Large intestine (tissue), 3 donors: Measurements from ENCODE around the gene FHOD3. TPM values are rescaled to one million over a fixed set of nuclear protein-coding genes. Genes with fewer than 3 reads are reported as not detected.

Experiments used
- DNase-seq, 2 donors: peaks; one replicate each; pipeline versions ENCODE4 v3.0.0 to v3.0.0-alpha.2; 2013
- H3K27ac ChIP-seq: one replicate; pipeline ENCODE4 v1.5.1; 2013; ENCODE audit warnings: low read length
- H3K27me3 ChIP-seq: 2 replicates; pipeline ENCODE4 v1.6.1; 2013; ENCODE audit warnings: low read length; ENCODE audit not compliant: control insufficient read depth, insufficient read depth
- H3K36me3 ChIP-seq: 2 replicates; pipeline ENCODE4 v1.6.1; 2013; ENCODE audit warnings: low read length; ENCODE audit not compliant: control insufficient read depth, insufficient read depth
- H3K4me1 ChIP-seq: one replicate; pipeline ENCODE4 v1.6.1; 2013; ENCODE audit warnings: low read length; ENCODE audit not compliant: control insufficient read depth, insufficient read depth
- H3K4me3 ChIP-seq: one replicate; pipeline ENCODE4 v1.5.1; 2013; ENCODE audit warnings: low read length
- H3K9me3 ChIP-seq: one replicate; pipeline ENCODE4 v1.6.1; 2013; ENCODE audit warnings: mild to moderate bottlenecking, low read depth, low read length, moderate library complexity; ENCODE audit not compliant: control insufficient read depth
- WGBS: methylation state at CpG from one replicate; pipeline ENCODE4 v1.1.5; 2013; ENCODE audit warnings: low lambda C conversion rate; ENCODE audit not compliant: insufficient coverage; 5-methylcytosine and 5-hydroxymethylcytosine counted together
- polyA plus RNA-seq: library from polyadenylated mRNA; unstranded; fragments of 120-200 nt; gene quantifications from one replicate; pipeline ENCODE4 v1.2.1, GENCODE V29; 2013

FHOD3 gene
- polyA plus RNA-seq, 1 donor = 10.5 TPM

DNA sequence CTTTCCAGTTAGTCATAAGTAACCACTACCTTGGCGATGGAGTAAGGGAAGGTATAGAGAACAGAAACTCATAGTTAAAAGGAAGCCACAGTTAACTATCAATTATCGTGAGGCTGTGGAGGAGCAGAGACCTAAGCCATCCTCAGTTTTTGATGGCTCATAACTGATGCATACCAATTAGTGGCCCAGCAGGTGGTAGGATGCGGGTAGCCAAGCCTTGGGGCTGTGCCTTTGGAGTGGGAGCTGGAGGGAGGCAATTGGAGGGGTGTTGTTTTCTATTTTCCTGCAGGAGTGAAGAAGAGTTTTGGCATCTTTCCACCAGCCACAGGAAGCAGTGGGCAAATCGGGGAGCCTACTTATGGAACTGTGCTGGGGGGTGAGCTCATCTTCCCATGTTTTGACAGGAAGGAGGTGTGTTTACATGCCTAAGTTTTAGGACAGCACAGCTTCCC lies 336.5 kb downstream of the FHOD3 start:
- Histone ChIP-seq H3K27ac (no peak overlapping the region), H3K36me3 (no peaks in the 10 kb centered on the region), H3K9me3 (no peaks in the 10 kb centered on the region), H3K4me3 (no peak overlapping the region), H3K27me3 (peaks cover 3% of the 10 kb centered on the region), H3K4me1 (no peaks in the 10 kb centered on the region)
- no peak for DNase-seq
- WGBS = no CpG with 5 or more reads among the region's 4 CpGs

DNA sequence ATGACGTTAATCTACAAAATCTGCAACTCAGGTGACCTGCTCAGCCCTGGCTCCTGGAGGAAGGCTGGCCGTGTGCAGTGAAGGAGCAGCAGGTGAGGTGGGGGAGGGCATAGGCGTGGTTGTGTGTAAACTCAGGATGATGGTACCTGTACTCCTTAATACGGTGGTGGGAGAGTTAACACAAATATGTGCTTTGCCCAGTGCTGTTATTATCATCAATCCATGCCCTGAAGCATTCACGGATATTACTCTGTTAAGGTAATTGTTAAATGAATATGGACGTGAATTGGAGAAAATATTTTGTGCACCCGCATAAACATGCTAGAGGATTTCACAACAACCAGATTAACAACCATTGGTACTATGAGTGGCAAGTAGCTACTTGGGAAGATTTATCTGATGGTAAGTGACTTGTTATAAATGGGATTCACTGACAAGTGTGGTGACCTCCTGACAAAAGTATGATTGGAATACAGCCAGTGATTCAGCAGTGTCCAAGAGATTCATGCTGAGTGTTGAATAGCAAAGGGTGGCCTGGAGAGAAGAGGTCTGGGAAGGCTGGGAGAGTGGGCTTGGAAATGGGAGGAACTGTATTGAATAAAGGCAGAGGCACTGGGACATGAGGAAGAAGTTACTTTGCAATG lies 337.2 kb downstream of the FHOD3 start:
- no peak overlapping the region for H3K27ac ChIP-seq
- no peak for DNase-seq
- WGBS = no CpG with 5 or more reads among the region's 7 CpGs
- H3K4me1 ChIP-seq = no peaks in the 10 kb centered on the region
- no peaks in the 10 kb centered on the region for H3K9me3 ChIP-seq
- no peak overlapping the region for H3K4me3 ChIP-seq
- no peaks in the 10 kb centered on the region for H3K36me3 ChIP-seq
- H3K27me3 ChIP-seq = peaks cover 3% of the 10 kb centered on the region

DNA sequence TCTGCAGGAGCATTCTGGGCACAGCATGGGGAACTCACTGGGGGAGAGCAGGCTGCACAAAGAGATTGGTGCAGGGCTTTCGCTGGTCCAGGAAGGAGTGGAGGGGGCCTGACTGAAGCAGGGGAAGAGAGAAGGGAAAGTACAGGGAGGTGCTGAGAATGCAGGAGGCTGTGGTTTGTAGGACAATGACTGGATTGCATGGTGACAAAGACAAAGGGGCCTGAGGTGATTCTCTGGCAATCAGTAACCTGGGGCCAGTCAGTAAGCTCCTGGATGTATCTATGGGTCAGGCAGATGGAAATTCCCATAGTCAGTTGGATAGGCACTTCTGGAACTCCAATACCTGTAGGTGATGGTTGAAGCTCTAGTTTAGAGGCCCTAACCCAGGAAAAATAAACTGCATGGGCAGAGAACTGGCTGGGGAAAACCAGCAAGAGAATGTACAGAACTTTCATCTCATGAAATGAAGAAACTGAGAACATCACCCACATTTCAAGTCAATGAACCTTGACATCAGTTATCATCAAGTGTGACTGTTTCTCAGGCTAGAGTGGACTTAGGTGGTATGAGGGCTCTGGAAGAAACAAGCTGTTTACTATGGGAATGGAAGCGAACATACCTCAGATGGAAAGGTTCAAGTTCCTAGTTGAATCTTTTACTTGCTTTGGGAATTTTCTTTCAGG lies 338.0 kb downstream of the FHOD3 start:
- no CpG with 5 or more reads among the region's 2 CpGs for WGBS
- no peak overlapping the region for H3K4me3 ChIP-seq
- H3K9me3 ChIP-seq = no peaks in the 10 kb centered on the region
- H3K27me3 ChIP-seq = peaks cover 3% of the 10 kb centered on the region
- no peaks in the 10 kb centered on the region for H3K4me1 ChIP-seq
- H3K27ac ChIP-seq = no peak overlapping the region
- no peak for DNase-seq
- no peaks in the 10 kb centered on the region for H3K36me3 ChIP-seq

DNA sequence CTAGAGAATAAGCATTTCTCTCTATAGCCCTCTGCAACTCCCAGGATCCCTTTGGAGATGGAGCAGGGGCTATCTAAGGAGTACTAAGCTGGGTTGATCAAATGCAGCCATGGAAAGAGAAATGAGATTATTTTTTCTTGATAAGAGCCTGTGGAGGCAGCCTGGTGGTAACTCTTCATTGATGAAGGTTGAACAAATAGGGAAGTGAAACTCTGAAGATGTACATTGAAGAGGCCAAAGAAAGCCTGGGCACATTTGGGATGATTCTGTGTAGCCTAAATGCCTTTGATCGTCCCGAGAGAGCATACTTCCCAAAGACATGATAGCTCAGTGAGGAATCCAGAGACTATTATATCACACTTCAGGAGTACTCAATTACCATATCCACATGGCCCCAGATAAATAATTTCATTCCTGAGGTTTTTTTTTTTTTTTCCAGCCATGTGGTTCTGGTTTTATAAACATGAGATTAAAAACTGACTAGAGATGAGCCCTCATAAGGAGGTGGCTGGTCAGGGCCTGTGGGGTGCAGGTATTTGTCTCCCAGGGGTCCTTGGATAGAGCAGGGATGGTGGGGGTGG lies 338.8 kb downstream of the FHOD3 start:
- no peak overlapping the region for H3K27ac ChIP-seq
- peaks cover 3% of the 10 kb centered on the region for H3K27me3 ChIP-seq
- no peak for DNase-seq
- no peaks in the 10 kb centered on the region for H3K36me3 ChIP-seq
- H3K4me3 ChIP-seq = no peak overlapping the region
- WGBS = no CpG with 5 or more reads among the region's 2 CpGs
- no peaks in the 10 kb centered on the region for H3K4me1 ChIP-seq
- no peaks in the 10 kb centered on the region for H3K9me3 ChIP-seq

DNA sequence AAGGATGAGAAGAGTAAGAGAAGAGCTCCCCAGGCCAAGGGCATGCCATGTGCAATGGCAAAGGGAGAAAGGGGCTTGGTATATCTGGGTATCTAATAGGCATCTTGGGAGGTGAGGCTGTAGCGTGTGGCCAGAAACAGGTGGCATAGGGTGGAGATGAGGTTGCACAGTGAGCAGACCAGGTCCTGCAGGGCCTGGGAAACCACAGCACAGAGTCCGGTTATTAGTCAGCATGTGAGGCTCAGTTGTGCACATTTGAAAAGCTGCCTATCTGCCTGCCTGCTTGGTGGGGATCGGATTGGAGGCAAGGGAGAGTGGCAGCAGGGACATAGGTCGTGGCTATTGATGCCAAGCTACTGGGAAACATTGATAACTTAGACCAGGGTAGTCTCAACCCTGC lies 340.7 kb downstream of the FHOD3 start:
- no peak for DNase-seq
- WGBS = no CpG with 5 or more reads among the region's 4 CpGs
- no peak overlapping the region for H3K27ac ChIP-seq

GRCh38 chr18:36640021-36640952 lies 342.8 kb downstream of the FHOD3 start:
- H3K9me3 ChIP-seq = no peaks in the 10 kb centered on the region
- WGBS = no CpG with 5 or more reads among the region's 8 CpGs

More for the DNA sequence above, 340.7 kb downstream of the FHOD3 start:
- Histone ChIP-seq H3K9me3 (no peaks in the 10 kb centered on the region), H3K27me3 (peaks cover 3% of the 10 kb centered on the region), H3K4me3 (no peak overlapping the region), H3K4me1 (no peaks in the 10 kb centered on the region), H3K36me3 (no peaks in the 10 kb centered on the region)

GRCh38 chr18:36643061-36643460 lies 345.5 kb downstream of the FHOD3 start:
- Histone ChIP-seq H3K9me3 (no peaks in the 10 kb centered on the region), H3K27me3 (no peaks in the 10 kb centered on the region), H3K4me1 (no peaks in the 10 kb centered on the region), H3K27ac (no peak overlapping the region), H3K4me3 (no peak overlapping the region), H3K36me3 (no peaks in the 10 kb centered on the region)
- no CpG with 5 or more reads among the region's 3 CpGs for WGBS
- no peak for DNase-seq

More at GRCh38 chr18:36640021-36640952, 342.8 kb downstream of the FHOD3 start:
- H3K4me1 ChIP-seq = no peaks in the 10 kb centered on the region
- H3K36me3 ChIP-seq = no peaks in the 10 kb centered on the region
- H3K4me3 ChIP-seq = no peak overlapping the region
- DNase-seq = no peak
- H3K27me3 ChIP-seq = no peaks in the 10 kb centered on the region
- no peak overlapping the region for H3K27ac ChIP-seq

DNA sequence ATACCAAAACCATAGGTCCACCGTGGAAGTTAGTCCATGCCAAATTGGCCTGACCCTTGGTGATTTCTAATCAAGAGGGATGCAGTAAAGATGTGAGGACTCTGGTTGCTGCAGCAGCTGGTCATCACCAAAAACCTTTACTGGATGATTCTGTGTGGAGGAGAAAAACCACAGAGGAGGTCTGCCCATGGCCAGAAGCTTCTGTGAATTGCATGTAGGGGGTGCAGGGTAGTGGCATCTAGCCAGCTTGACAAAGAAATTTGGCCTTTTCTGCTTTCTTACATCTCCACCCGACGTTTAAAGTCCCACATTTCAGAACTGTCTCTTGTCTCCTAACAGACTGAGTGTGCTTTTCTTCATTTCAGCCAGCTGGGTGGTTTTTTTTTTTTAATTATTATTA lies 351.3 kb downstream of the FHOD3 start:
- Histone ChIP-seq H3K27ac (no peak overlapping the region), H3K4me1 (no peaks in the 10 kb centered on the region), H3K27me3 (peaks cover 5% of the 10 kb centered on the region), H3K9me3 (no peaks in the 10 kb centered on the region), H3K4me3 (no peak overlapping the region), H3K36me3 (no peaks in the 10 kb centered on the region)
- WGBS = no CpG with 5 or more reads among the region's 3 CpGs
- DNase-seq = no peak

DNA sequence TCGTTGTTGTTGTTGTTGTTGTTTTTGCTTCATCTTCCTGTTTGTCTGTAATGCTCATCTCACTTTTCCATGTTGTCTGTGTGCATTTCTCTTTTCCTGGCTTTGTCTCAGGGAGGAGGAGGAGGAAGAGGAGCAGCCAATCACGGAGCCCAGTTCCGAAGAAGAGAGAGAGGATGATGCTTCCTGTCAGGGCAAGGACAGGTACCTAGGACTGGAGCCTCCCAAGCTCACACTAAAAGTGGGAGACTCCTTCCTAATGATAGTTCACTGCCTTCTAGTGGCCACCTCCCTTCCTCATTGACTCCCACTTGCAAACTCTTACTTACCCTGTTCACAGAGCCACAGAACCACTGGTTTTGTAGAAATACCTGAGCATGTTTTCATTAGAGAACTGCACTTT lies 351.7 kb downstream of the FHOD3 start:
- no peak overlapping the region for H3K4me3 ChIP-seq
- H3K36me3 ChIP-seq = no peaks in the 10 kb centered on the region
- no CpG with 5 or more reads among the region's 3 CpGs for WGBS
- peaks cover 5% of the 10 kb centered on the region for H3K27me3 ChIP-seq
- H3K27ac ChIP-seq = no peak overlapping the region
- no peaks in the 10 kb centered on the region for H3K9me3 ChIP-seq
- DNase-seq = no peak
- no peaks in the 10 kb centered on the region for H3K4me1 ChIP-seq

- H3K4me1 ChIP-seq = no peaks in the 10 kb centered on the region
- no peak for DNase-seq
- H3K36me3 ChIP-seq = no peaks in the 10 kb centered on the region
- no peaks in the 10 kb centered on the region for H3K9me3 ChIP-seq
- no peak overlapping the region for H3K4me3 ChIP-seq
- peaks cover 5% of the 10 kb centered on the region for H3K27me3 ChIP-seq
- no peak overlapping the region for H3K27ac ChIP-seq
- WGBS = no CpG with 5 or more reads among the region's 3 CpGs
Measured at GRCh38 chr18:36650266-36650665, 352.8 kb downstream of the FHOD3 start.
